Stimulated activated naive CD8-positive, alpha-beta T cell treated with anti-CD3 and anti-CD28 coated beads, Interleukin-15, Interleukin-2, amounts not matched to agents 100 ng/mL and 50 ng/mL, for 24 hours (primary cell): Measurements from ENCODE around the gene RAB21.
"Not testable (repeated sequence)": the region's sequence is repeated elsewhere in the genome, so short reads cannot be mapped to it uniquely, and the experiment has no call there.

ENCODE experiments used
- H3K27ac Mint-ChIP-seq: one replicate; pipeline ENCODE4 v1.8.0; 2021; ENCODE audit warnings: mild to moderate bottlenecking, mixed read lengths
- H3K27me3 Mint-ChIP-seq: one replicate; pipeline ENCODE4 v1.8.0; 2021; ENCODE audit warnings: mixed read lengths
- H3K36me3 Mint-ChIP-seq: one replicate; pipeline ENCODE4 v1.8.0; 2021; ENCODE audit warnings: low read depth, mixed read lengths
- H3K4me1 Mint-ChIP-seq: one replicate; pipeline ENCODE4 v1.8.0; 2021; ENCODE audit warnings: low read depth, mixed read lengths
- H3K4me3 Mint-ChIP-seq: one replicate; pipeline ENCODE4 v1.8.0; 2021; ENCODE audit warnings: mild to moderate bottlenecking, mixed read lengths
- H3K9me3 Mint-ChIP-seq: one replicate; pipeline ENCODE4 v1.8.0; 2021; ENCODE audit warnings: mixed read lengths

The RAB21 gene

DNA sequence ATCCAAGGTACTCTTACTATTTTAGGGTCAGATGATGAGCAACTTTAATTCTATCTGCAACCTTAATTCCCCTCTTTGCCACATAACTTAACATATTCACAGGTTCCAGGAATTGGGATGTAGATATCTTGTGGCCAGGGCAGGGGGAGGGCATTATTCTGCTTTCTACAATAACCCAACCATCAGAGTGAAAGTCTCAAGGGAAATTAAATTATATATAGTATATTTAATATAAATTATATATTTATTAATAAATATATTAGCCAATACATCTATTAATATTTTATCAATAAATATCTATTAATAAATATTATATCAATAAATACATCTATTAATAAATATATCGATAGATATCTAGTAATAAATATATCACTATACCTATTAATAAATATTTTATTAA, 11.7 kb upstream of the RAB21 start:
- no peak overlapping the region for H3K27ac Mint-ChIP-seq
- H3K27me3 Mint-ChIP-seq = peaks cover 7% of the 10 kb centered on the region
- H3K4me1 Mint-ChIP-seq = no peaks in the 10 kb centered on the region
- H3K4me3 Mint-ChIP-seq = no peak overlapping the region
- no peaks in the 10 kb centered on the region for H3K9me3 Mint-ChIP-seq
- no peaks in the 10 kb centered on the region for H3K36me3 Mint-ChIP-seq

DNA sequence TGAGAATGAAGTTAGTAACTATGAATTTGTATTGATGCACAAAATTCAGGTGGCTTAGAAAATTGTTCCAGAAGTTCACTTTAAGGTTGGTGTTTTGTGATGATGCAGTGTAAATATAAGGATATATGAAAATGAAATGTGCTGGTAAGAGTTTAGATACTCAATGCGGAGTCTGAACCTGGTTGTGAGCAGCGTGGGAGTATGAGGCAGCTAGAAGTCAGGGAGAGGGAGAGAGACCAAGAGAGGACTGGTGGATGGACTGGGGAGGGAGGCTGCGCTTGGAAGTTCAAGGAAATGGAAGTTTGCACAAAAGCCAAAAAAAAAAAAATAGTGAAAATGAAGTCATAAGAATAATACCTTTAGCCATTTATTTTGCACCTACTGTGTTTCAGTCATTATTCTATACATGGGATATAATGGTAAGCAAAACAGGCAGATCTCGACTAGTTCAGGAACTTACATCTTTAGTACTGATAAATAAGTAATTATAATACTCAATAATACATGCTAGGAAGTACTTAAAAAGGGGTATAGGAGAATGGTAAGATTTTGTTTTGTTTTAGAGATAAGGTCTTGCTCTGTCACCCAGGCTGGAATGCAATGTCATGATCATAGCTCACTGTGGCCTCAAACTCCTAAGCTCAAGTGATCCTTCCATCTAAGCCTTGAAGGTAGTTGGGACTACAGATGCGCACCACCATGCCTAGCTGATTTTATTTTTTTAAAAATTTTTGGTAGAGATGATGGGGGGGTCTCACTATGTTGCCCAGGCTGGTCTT, 10.0 kb upstream of the RAB21 start:
- H3K27me3 Mint-ChIP-seq = peaks cover 9% of the 10 kb centered on the region
- H3K36me3 Mint-ChIP-seq = no peaks in the 10 kb centered on the region
- H3K9me3 Mint-ChIP-seq = no peaks in the 10 kb centered on the region
- H3K4me1 Mint-ChIP-seq = no peaks in the 10 kb centered on the region
- no peak overlapping the region for H3K27ac Mint-ChIP-seq
- no peak overlapping the region for H3K4me3 Mint-ChIP-seq

DNA sequence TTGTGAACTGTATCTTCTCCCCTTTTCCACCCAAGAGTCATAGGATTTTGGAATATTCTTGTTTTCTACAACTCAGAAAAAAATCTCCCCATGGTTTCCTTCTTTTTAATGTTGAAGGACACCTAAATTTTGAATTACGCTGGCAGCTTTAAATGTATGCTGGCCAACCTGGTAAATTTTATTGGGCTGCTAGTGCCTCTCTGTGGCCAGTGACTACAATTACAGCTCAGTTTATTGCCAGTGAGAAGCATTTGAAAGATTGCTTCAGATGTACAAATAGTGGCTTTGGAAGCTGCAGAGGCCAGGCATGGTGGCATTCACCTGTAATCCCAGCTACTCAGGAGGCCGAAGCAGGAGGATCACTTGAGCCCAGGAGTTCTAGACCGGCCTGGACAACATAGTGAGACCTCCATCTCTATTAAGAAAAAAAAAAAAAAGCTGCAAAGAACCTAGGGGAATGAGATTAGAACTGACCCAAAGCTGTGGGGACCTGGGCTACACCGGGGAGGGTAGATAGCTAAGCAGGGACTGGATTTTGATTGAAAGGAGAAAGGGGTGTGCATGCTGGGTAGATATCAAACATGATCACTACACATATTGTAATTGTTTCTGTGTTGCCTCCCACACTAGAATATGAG, 7.6 kb upstream of the RAB21 start:
- Mint-ChIP-seq H3K27ac (no peak overlapping the region), H3K9me3 (no peaks in the 10 kb centered on the region), H3K27me3 (peaks cover 26% of the 10 kb centered on the region), H3K36me3 (no peaks in the 10 kb centered on the region), H3K4me1 (no peaks in the 10 kb centered on the region), H3K4me3 (no peak overlapping the region)

DNA sequence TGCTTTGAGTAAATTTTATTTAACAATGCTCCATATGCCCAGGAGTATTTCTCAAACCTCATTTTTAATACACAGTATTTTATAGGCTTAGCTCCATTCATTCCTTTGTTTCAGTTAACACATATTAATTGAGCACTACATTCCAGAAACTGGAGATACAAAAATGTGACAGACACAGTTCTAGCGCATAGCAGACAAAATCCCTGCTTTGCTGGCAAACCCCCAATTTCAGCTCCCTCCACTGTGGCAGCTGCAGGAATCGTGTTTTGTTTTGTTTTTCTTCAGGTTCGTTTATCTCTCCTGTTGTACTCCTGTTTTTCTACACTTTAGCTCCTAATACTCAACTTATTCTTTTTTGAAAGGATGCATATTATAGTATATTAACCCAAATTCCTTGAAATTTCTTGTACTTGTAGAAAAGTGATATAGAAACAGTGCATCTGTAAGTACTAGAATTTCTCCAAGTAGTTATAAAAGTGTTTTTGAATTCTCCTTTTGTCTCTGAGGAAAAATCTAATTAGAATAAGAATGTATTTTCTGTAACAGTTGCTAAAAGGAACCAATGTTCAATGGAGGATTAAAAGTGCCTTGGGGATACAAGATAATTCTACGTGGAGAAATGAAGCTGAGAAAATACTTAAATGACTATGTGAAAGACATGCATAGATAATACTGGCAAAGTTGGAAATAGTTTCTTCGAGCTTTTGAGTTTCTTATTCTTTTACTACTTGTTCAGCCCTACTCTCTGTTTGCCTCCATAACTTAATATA, 6.4 kb upstream of the RAB21 start:
- peaks cover 26% of the 10 kb centered on the region for H3K27me3 Mint-ChIP-seq
- no peak overlapping the region for H3K27ac Mint-ChIP-seq
- no peaks in the 10 kb centered on the region for H3K4me1 Mint-ChIP-seq
- no peak overlapping the region for H3K4me3 Mint-ChIP-seq
- no peaks in the 10 kb centered on the region for H3K36me3 Mint-ChIP-seq
- no peaks in the 10 kb centered on the region for H3K9me3 Mint-ChIP-seq

DNA sequence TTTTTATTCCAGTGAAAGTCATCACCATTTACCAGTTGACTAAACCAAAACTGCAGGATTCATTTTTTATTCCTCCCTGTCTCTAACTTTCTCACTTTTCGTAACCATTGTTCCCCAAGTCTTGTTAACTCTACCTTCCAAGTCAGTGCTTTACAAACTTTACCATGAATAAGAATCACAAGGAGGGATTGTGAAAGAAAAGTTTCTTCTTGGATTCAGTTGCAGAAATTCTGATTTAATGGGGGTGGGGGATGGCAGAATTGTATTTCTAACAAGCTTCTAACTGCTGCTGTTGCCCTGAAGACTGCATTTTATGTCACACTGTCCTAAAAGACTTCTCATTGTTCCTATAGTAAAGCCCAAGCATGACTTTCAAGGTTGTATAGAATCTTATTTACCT, 5.0 kb upstream of the RAB21 start:
- Mint-ChIP-seq H3K4me3 (no peak overlapping the region), H3K27ac (no peak overlapping the region), H3K9me3 (no peaks in the 10 kb centered on the region)

DNA sequence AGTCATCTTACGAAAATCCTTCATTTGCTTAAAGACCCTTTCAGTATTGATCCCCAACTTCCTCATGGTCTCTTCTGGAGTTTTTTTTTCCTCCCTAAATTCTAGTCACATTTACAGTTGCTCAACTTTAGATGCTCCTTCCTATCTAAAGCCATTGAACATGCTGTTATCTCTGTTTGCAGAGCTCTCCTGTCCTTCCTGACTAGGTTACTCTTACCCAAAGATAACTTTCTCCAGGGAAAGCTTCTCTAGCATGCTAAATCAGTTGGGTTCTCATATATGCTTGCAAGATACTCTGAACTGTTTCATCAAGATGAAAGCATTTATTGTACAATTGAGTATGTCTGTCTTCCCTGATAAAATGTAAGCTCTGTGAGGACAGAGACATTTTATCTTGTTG, 1.8 kb upstream of the RAB21 start:
- H3K36me3 Mint-ChIP-seq = peaks cover 19% of the 10 kb centered on the region
- H3K4me3 Mint-ChIP-seq = no peak overlapping the region
- H3K4me1 Mint-ChIP-seq = peaks cover 32% of the 10 kb centered on the region
- peaks cover 19% of the 10 kb centered on the region for H3K27me3 Mint-ChIP-seq
- H3K27ac Mint-ChIP-seq = no peak overlapping the region
- no peaks in the 10 kb centered on the region for H3K9me3 Mint-ChIP-seq

More for the DNA sequence above, 5.0 kb upstream of the RAB21 start:
- Mint-ChIP-seq H3K27me3 (peaks cover 26% of the 10 kb centered on the region), H3K4me1 (peaks cover 8% of the 10 kb centered on the region), H3K36me3 (no peaks in the 10 kb centered on the region)

DNA sequence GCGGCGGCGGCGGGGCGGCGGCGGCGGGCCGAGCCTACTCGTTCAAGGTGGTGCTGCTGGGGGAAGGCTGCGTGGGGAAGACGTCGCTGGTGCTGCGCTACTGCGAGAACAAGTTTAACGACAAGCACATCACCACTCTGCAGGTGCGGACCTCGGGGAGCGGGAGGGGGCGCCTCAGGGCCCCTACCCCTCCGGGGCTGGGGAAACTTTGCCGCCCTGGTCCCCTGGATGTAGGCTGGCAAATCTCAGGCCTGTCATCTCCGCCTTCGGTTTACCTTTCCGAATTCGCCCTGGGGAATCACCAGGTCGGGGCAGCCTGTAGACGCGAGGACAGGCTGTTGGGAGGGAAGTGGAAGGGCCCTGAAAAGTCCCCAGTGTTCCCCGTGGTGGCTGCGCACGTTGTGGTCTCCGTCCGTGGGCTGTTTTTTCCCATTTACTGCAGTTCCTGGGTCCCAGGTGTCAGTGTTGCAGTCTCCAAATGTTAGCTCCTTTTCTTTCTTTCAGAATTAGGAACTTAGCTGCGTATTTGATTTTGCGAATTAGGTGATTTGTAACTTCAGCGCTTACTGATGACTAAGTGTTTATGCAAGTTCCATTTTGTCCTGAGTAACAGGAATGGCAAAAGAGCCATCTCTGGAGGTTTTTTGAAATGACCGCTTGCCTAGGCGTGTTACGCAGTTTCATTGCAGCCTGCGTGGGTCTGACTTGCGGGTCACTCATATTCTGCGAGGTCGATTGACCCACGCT, 656 bp downstream of the RAB21 start:
- Mint-ChIP-seq H3K9me3 (peaks cover 14% of the 10 kb centered on the region), H3K4me3 (peak overlapping the region; percentile 94), H3K27me3 (peaks cover 10% of the 10 kb centered on the region), H3K27ac (peak overlapping the region; percentile 96), H3K36me3 (peaks cover 43% of the 10 kb centered on the region), H3K4me1 (peaks cover 46% of the 10 kb centered on the region)

DNA sequence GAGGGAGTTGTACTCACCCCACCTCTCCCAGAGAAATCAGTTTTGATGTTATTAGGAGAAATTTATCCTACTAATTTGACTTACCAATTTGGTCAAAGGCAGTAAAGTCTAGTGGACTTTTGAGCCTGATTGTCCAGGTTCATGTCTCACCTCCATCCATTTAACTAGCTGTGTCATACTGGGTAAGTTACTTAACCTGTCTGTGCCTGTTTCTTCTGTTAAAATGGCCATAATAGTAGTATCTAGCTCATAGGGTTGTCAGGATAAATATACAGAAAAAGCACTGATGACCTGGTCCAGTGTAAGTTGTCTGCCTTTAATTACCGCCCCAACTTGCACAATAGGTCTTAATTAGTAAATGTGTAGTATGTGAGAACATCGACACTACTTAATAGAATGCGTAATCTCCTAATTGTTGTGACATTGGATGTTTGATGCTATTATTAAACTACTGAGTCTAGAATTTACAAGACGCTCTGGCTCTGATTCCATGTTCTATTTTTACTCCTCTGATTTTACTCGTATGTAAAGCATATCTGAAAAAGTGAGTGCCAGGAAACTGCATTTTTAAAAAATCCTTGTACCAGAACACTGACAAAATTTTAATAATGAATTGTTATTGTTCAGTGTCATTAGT, 1.5 kb downstream of the RAB21 start:
- Mint-ChIP-seq H3K4me3 (peak overlapping the region; percentile 94), H3K9me3 (peaks cover 19% of the 10 kb centered on the region), H3K4me1 (peaks cover 46% of the 10 kb centered on the region), H3K27ac (peak overlapping the region; percentile 96), H3K36me3 (peaks cover 52% of the 10 kb centered on the region), H3K27me3 (peaks cover 3% of the 10 kb centered on the region)

DNA sequence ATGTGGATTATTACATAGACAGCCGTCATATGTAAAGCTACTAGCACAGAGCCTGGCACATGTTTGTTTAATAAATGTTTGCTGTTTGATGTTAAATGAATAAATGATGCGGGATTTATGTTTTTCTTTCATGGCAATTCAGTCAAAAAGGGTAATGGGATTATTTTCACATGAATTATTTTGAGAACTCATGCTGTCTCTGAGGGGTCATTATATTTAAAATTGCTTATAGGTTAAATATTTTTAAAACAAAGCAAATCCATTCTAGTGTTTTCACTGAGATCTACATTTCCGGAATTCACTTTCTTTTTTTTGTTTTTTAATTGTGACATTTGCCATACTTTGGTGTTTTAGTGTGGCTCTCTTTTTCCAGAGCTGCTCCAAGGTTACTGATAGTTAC, 5.3 kb downstream of the RAB21 start:
- Mint-ChIP-seq H3K27me3 (no peaks in the 10 kb centered on the region), H3K9me3 (peaks cover 23% of the 10 kb centered on the region), H3K4me1 (peaks cover 56% of the 10 kb centered on the region), H3K27ac (no peak overlapping the region), H3K36me3 (peaks cover 78% of the 10 kb centered on the region), H3K4me3 (no peak overlapping the region)

DNA sequence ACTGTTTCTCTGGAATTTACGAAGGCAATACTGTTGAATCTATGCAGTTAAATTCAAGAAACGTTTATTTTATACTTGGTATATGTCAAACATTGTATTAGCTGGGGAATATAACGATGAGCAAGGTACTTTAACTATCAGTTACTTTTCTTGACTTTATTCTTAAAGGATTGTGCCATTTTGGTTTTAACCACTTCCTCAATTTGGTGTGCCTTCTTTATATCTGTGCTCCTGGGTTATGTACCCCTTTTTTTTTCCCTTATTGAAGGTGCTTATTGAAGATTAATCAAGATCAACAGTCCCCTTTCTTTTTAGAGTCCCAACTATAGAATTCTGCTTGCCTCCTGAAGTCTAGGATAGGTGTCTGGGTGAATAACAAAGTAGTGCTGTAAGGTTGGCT, 5.8 kb downstream of the RAB21 start:
- H3K27ac Mint-ChIP-seq = no peak overlapping the region
- no peaks in the 10 kb centered on the region for H3K27me3 Mint-ChIP-seq
- no peak overlapping the region for H3K4me3 Mint-ChIP-seq
- peaks cover 23% of the 10 kb centered on the region for H3K9me3 Mint-ChIP-seq
- H3K4me1 Mint-ChIP-seq = peaks cover 61% of the 10 kb centered on the region
- H3K36me3 Mint-ChIP-seq = peaks cover 83% of the 10 kb centered on the region

DNA sequence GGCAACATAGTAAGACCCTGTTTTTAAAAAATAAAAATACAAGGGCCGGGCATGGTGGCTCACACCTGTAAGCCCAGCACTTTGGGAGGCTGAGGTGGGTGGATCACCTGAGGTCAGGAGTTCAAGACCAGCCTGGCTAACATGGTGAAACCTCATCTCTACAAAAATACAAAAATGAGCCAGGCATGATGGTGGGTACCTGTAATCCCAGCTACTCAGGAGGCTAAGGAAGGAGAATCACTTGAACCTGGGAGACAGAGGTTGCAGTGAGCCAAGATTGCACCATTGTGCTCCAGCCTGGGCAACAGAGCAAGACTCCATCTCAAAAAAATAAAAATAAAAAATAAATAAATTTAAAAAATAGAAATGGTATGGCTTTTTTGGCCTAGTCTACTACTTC, 6.7 kb downstream of the RAB21 start:
- H3K27me3 Mint-ChIP-seq, H3K4me3 Mint-ChIP-seq, H3K27ac Mint-ChIP-seq: not testable (repeated sequence)
- H3K36me3 Mint-ChIP-seq = peaks cover 81% of the 10 kb centered on the region
- peaks cover 23% of the 10 kb centered on the region for H3K9me3 Mint-ChIP-seq
- H3K4me1 Mint-ChIP-seq = peaks cover 62% of the 10 kb centered on the region

DNA sequence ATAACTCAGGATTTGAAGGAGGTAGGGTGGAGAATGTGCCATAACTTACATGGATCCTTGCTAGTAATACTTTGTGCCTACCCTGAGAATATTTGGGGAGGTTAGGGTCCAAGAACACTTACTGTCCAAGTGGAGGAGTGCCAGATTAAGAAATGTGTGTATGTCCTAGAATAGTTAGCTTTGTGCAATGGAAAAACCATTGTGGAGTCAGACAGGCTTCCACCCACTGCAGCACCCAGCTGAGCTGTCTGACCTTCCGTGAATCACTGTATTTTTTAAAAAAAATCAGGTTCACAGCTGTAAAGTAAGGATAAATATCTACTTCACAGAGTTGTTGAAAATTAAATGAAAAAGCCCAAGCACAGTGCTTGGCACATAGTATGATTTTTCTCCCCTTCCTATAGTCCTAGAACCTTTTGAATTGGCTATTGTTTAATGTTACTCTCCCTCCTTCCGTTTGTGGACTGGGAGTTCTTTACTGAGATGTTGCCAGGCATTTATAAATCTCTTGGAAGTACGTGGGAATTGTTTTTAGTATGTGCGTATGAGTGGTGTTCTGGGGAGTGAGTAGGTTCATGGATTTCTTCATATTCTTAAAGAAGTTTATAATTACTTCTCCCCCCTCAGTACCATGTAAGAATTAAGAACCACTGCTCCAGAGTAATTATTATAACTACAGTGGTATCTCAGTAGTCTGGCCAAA, 9.2 kb downstream of the RAB21 start:
- no peak overlapping the region for H3K4me3 Mint-ChIP-seq
- H3K9me3 Mint-ChIP-seq = peaks cover 23% of the 10 kb centered on the region
- H3K27ac Mint-ChIP-seq = peak overlapping the region; percentile 21
- peaks cover 62% of the 10 kb centered on the region for H3K4me1 Mint-ChIP-seq
- no peaks in the 10 kb centered on the region for H3K27me3 Mint-ChIP-seq
- peaks cover 62% of the 10 kb centered on the region for H3K36me3 Mint-ChIP-seq

DNA sequence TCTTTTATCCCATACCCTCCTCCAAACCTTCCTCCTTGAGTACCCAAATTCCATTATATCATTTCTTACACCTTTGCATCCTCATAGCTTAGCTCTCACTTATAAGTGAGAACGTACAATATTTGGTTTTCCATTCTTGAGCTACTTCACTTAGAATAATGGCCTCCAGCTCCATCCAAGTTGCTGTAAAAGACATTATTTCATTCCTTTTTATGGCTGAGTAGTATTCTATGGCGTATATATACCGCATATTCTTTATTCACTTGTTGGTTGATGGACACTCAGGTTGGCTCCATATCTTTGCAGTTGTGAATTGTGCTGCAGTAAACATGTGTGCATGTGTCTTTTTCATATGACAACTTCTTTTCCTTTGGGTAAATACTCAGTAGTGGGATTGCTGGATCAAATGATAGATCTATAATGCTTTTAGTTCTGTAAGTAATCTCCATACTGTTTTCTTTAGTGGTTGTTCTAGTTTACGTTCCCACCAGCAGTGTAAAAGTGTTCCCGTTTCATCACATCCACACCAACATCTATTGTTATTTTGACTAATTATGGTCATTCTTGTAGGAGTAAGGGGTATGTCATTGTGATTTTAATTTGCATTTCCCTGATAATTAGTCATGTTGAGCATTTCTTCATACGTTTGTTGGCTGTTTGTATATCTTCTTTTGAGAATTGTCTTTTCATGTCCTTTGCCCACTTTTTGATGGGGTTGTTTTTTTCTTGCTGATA, 10.1 kb downstream of the RAB21 start:
- H3K36me3 Mint-ChIP-seq = peaks cover 52% of the 10 kb centered on the region
- H3K27me3 Mint-ChIP-seq = no peaks in the 10 kb centered on the region
- H3K4me3 Mint-ChIP-seq = peak overlapping the region; percentile 37
- peaks cover 14% of the 10 kb centered on the region for H3K9me3 Mint-ChIP-seq
- peak overlapping the region; percentile 61 for H3K27ac Mint-ChIP-seq
- peaks cover 60% of the 10 kb centered on the region for H3K4me1 Mint-ChIP-seq
